ENCODE measurements around the gene LRRC39.
"Not testable (repeated sequence)": the region's sequence is repeated elsewhere in the genome, so short reads cannot be mapped to it uniquely, and the experiment has no call there.

LRRC39 gene

GRCh38 chr1:100178091-100178490 is at the start of gene LRRC39:
LRRC39 (minus strand) TSS chr1:100178256; CDS start chr1:100168516, 9,740 bp downstream.
- DNase-seq: no peak

DNA sequence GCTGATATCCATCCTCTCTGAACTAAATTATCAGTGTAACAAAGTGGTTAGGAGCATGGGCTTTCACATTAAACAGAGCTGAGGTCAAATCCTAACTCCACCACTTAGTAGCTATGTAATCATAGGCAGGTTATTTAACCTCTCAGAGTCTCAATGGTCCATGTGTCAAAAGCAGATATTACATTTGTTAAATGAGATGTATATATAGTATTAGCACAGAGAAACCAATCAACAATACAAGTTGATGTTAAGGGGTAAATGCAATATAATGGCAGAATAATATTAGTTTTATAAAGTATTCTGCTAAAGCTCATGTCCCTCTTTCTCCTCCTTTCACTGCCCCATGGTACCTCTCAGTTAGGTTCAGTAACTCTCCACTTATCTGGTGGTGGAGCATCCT is 44.4 kb upstream of the LRRC39 start:
- no peak for DNase-seq

DNA sequence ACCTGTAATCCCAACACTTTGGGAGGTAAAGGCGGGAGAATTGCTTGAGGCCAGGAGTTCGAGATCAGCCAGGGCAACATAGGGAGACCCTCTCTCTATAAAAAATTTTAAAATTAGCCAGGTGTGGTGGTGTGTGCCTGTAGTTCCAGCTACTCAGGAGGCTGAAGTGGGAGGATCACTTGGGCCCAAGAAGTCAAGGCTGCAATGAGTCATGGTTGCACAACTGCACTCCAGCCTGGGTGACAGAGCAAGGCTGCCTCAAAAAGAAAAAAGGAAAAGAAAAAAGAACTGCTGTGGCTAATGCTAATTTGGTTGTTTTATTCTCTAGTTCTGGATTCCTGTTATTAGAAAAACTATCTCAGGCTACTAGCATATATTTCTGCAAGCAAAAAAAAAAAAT is 41.8 kb upstream of the LRRC39 start:
- no peak for DNase-seq

DNA sequence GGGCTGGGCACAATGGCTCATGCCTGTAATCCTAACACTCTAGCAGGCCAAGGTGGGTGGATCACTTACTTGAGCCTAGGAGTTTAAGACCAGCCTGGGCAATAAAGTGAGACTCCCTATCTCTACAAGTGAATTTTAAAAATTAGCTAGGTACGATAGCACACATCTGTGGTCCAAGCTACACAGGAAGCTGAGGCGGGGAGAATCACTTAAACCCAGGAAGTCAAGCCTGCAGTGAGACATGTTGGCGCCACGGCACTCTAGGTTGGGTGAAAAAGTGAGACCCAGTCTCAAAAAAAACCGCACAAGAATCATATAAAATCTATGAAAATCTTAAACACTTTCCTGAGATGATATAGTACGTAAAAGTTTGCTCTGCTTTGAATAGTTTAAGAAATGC is 41.4 kb upstream of the LRRC39 start:
- no peak for DNase-seq

DNA sequence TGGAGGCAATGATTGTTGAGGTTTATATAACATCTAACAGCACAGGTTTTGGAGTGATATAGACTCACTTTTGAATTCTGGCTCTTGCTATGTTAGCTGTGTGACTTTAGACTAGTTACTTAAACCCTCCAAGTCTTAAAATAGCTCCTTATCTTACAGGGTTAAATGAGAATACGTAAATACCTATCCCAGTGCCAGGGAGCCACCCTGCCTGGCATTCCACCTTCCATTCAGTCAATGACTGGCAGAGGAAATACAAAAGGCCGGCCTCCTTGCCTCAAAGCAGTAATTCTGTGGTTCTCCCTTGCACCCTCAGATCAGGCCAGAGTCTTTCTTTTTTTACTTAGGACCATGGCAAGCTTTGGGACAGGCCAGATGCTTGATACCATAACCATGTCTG is 39.8 kb upstream of the LRRC39 start:
- no peak for DNase-seq

- DNase-seq: no peak
Measured at GRCh38 chr1:100215101-100215500, 37.0 kb upstream of the LRRC39 start.

DNA sequence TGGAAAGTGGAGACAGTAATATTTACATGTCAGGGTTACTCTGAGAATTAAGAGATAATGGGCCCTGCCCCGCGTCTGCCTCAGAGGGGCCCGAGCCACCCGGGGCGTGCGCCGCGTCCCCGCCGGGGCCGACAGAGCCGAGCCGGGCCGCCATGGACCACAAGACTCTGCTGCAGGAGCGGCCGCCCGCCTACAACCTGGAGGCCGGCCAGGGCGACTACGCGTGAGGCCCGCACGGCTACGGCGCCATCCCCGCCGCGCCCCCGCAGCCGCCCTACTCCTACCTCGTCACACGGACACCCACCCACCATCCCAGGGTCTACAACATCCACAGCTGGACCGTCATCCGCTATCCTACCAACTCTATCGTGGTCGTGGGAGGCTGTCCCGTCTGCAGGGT is 35.1 kb upstream of the LRRC39 start:
- no peak for DNase-seq

- no peak for DNase-seq
Measured at GRCh38 chr1:100206301-100206700, 28.2 kb upstream of the LRRC39 start.

GRCh38 chr1:100205593-100205992 is 27.5 kb upstream of the LRRC39 start:
- DNase-seq: not testable (repeated sequence)

DNA sequence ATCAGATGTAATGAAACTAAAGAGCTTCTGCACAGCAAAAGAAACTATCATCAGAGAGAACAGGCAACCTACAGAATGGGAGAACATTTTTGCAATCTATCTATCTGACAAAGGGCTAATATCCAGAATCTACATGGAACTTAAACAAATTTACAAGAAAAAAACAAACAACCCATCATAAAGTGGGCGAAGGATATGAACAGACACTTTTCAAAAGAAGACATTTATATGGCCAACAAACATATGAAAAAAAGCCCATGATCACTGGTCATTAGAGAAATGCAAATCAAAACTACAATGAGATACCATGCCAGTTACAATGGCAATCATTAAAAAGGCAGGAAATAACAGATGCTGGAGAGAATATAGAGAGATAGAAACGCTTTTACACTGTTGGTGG is 27.0 kb upstream of the LRRC39 start:
- not testable (repeated sequence) for DNase-seq

DNA sequence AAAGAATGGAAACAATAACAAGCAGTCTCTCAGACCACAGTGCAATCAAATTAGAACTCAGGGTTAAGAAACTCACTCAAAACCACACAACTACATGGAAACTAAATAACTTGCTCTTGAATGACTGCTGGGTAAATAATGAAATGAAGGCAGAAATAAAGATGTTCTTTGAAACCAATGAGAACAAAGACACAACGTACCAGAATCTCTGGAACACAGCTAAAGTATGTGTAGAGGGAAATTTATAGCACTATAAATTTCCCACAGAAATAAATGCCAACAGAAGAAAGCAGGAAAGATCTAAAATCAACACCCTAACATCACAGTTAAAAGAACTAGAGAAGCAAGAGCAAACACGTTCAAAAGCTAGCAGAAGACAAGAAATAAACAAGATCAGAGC is 24.6 kb upstream of the LRRC39 start:
- DNase-seq: not testable (repeated sequence)

- DNase-seq: not testable (repeated sequence)
Measured at GRCh38 chr1:100200060-100200459, 22.0 kb upstream of the LRRC39 start.

DNA sequence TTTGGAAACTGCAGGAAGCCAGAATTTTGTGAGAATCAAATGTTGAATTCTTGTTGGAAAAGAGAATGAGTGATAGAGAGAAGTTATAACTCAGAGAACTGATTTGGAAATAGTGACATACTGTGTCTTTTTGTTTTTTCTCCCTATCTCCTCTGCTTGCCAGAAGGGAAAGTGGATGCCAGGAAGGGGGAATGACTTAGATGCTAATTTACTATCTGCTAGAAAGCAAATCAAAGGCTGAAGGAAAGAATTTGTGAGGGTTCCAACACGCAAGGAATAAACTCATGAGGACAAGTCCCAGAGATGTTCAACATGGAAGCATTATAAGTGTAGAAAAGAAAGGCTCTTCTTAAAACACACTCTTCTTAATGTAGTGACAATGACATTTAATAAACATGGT is 20.5 kb upstream of the LRRC39 start:
- DNase-seq: no peak

GRCh38 chr1:100188617-100189016 is 10.6 kb upstream of the LRRC39 start:
- no peak for DNase-seq

- no peak for DNase-seq
Measured at GRCh38 chr1:100187912-100188311, 9.9 kb upstream of the LRRC39 start.

DNA sequence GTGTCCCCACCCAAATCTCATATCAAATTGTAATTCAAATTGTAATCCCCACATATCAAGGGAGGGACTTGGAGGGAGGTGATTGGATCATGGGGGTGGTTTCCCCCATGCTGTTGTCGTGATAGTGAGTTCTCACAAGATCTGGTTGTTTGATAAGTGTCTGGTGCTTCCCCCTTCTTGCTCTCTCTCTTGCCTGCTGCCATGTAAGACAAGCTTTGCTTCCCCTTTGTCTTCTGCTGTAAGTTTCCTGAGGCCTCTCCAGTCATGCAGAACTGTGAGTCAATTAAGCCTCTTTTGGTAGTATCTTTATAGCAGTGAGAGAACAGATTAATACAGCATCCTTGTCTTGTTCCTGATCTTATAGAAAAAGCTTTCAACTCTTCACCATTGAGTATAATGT is 6.5 kb upstream of the LRRC39 start:
- no peak for DNase-seq

GRCh38 chr1:100183370-100183769 is 5.3 kb upstream of the LRRC39 start:
- DNase-seq: no peak

- no peak for DNase-seq
Measured at GRCh38 chr1:100177295-100178041, 588 bp downstream of the LRRC39 start.

DNA sequence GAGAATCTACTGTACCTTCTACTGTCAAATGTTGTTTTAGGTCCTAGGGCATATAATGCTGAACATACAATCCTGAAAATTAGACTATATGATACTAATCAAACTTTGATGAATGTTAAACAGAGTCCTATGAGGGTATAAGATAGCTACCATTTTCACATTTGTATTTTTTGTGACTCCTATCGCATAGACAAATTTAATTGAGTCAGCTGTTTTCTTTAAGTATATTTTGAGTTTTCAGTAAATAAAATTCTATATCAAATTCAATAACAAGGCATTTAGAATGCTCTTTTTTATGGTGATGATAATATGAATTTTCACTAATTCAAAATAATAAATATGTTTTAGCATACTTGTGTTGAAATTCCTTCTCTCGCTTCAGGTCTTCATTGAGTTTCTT is 10.0 kb downstream of the LRRC39 start:
- DNase-seq: no peak

DNA sequence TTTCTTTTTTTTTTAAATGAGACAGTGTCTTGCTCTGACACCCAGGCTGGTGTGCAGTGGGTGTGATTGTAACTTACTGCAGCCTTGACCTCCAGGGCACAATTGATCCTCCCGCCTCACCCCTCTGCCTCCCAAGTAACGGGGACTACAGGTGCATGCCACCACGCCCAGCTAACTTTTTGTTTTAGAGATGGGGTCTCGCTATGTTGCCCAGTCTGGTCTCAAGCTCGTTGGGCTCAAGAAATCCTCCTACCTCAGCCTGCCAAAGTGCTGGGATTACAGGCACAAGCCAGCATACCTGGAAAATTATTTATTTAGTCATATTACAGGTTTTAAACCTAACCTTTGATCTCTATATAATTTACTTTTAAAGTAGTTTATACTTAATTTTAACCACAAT is 13.4 kb downstream of the LRRC39 start:
- no peak for DNase-seq

DNA sequence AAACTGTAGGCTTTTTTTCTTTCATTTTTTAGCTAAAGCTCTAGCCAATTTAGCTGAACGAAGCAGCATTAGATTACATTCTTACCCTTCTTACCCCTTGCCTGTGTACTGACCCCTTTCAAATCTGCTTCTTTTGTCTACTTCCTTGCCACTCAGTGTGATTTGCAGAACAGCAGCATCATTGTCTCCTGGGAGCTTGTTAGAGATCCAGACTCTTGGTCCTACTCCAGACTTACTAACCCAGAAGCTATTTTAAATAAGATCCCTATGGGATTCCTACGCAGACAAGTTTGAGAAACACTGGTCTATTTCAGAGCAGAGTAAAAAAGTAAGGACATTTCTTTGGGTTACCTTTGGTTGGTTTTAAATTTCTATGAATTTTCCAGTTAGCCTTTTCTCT is 13.8 kb downstream of the LRRC39 start:
- no peak for DNase-seq

DNA sequence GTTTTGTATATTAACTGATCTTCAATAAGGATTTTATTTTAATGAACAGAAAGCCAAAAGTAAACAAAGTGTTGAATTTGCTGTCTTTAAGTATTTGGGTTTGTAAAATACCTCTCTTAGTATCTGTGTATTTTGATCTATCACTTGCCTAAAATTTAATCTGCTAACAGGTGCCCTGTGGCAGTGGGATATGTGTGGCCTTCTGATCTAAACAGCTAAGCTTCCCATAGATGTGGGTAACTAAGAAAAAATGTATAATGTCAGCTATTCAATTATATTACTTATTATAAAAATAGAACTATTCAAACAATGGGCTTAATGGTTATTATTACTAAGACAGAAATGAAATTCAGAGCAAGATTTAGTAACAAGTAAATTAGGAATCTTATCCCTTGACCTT is 15.2 kb downstream of the LRRC39 start:
- no peak for DNase-seq

DNA sequence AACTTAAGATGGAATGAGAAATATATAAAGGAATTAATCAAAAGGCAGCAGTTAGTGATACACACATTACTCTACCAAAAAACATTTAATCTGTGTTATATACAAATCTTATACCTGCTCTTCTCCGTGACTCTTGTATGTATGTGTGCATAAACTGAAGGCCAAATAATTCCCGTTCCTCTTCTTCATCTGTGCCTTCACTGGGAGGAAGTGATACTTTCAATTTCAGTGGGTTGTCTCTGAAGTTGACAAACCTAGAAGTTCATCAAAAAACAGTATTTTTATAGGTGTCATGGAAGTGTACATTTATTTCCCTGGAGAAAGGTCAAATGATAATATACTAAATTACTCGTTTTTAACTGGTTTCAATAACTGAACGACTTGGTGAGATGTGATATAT is 25.8 kb downstream of the LRRC39 start:
- no peak for DNase-seq

DNA sequence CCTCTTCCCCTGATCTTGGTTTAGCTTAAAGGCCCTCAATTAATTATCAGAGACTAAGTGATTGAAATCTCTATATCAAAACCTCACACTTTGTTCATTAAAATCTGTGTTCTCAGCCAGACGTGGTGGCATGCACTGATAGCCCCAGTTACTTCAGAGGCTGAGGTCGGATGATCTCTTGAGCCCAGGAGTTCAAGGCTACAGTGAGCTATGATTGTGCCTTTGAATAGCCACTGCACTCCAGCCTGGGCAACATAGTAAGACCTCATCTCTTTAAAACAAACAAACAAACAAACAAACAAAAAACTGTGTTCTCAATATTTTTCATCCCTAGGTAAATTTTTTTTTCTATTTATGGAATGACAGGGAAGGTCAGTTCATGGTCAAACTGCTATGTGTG is 26.4 kb downstream of the LRRC39 start:
- no peak for DNase-seq

- no peak for DNase-seq
Measured at GRCh38 chr1:100147875-100148274, 30.2 kb downstream of the LRRC39 start.
